Aorta (tissue), 5 donors: ENCODE data around the gene AFF2. TPM values are rescaled to one million over a fixed set of nuclear protein-coding genes. Genes with fewer than 3 reads are reported as not detected.

ENCODE experiments used
- ATAC-seq: fragments of 200-7000 bp; cut with Tn5 transposase; one replicate; pipeline ENCODE4 v1.9.1; 2022; ENCODE audit warnings: moderate library complexity; ENCODE audit not compliant: low FRiP score
- DNase-seq, 2 donors: peaks; one replicate each; pipeline ENCODE4 v3.0.0-alpha.2; 2020
- H3K27ac ChIP-seq, 2 donors: one replicate each; pipeline ENCODE4 v1.5.1; 2013; ENCODE audit warnings: low read length in 2 of 2, mild to moderate bottlenecking in 2 of 2, moderate library complexity in 2 of 2, control low read depth in 1 of 2, inconsistent platforms in 1 of 2, low read depth in 1 of 2
- H3K27me3 ChIP-seq, 2 donors: one replicate each; pipeline ENCODE4 v1.6.1; 2013; ENCODE audit warnings: control low read depth in 1 of 2, low read length in 1 of 2, mild to moderate bottlenecking in 1 of 2, moderate library complexity in 1 of 2; ENCODE audit not compliant: insufficient read depth in 2 of 2, control insufficient read depth in 1 of 2
- H3K36me3 ChIP-seq, 2 donors: one replicate each; pipeline ENCODE4 v1.6.1; 2013; ENCODE audit warnings: control low read depth in 1 of 2, low read length in 1 of 2, mild to moderate bottlenecking in 1 of 2; ENCODE audit not compliant: insufficient read depth in 2 of 2, control insufficient read depth in 1 of 2
- H3K4me1 ChIP-seq, 2 donors: one replicate each; pipeline ENCODE4 v1.6.1; 2013; ENCODE audit warnings: low read length in 2 of 2, control low read depth in 1 of 2, mild to moderate bottlenecking in 1 of 2, moderate library complexity in 1 of 2; ENCODE audit not compliant: insufficient read depth in 2 of 2, control insufficient read depth in 1 of 2
- H3K4me3 ChIP-seq, 2 donors: one replicate each; pipeline ENCODE4 v1.5.1; 2013; ENCODE audit warnings: low read length in 2 of 2, control low read depth in 1 of 2, mild to moderate bottlenecking in 1 of 2
- H3K9me3 ChIP-seq: one replicate; pipeline ENCODE4 v1.6.1; 2013; ENCODE audit warnings: mild to moderate bottlenecking, low read length; ENCODE audit not compliant: control insufficient read depth
- WGBS, 2 donors: extraction: QIAGEN DNeasy Blood & Tissue Kit; methylation state at CpG; one replicate each; pipeline ENCODE4 v1.1.7; 2013; 5-methylcytosine and 5-hydroxymethylcytosine counted together
- intact Hi-C, 2 donors: fragments of 100-400 bp; cut with DNase I; formaldehyde crosslinking; loops; one replicate each; pipeline versions ENCODE4 v1.14.2 to v1.15.0; 2022
- polyA plus RNA-seq, 2 donors: library from polyadenylated mRNA; stranded (reverse); fragments of 200-250 nt; gene quantifications; one replicate each; pipeline ENCODE4 v1.2.3, GENCODE V29; 2013
- total RNA-seq, 2 donors: library from RNA; stranded (reverse); fragmentation: NEBNext Ultra II Directional; extraction: Animal tissue kit (Norgen Biotek cat#: 25700); gene quantifications; one replicate each; pipeline ENCODE4 v1.2.1, GENCODE V29; 2021
- donor health status: healthy with polysubstance abuse.
- donor health status: Bipolar disorder and iron deficiency.
- donor health status: DM: no; HTN: no; CAD: no.
- donor health status: DM: no; HTN: no; CAD: no.
- donor health status: DM: yes; HTN: yes; CAD: no.

The AFF2 gene
- total and polyA plus RNA-seq, 4 donors: 0.25 to 2.7 (median 1.2) TPM

GRCh38 chrX:149043401-149043800, 543.0 kb downstream of the AFF2 start:
- Histone ChIP-seq H3K4me3 (no peak overlapping the region), H3K9me3 (no peaks in the 10 kb centered on the region), H3K27ac (no peak overlapping the region), H3K27me3 (no peaks in the 10 kb centered on the region), H3K4me1 (no peaks in the 10 kb centered on the region), H3K36me3 (no peaks in the 10 kb centered on the region)
- intact Hi-C loops: no loop called here
- DNase-seq (no peak), ATAC-seq (no peak)
- 85 to 86% methylated on average over 3 of the region's 3 CpGs for WGBS, 2 donors

DNA sequence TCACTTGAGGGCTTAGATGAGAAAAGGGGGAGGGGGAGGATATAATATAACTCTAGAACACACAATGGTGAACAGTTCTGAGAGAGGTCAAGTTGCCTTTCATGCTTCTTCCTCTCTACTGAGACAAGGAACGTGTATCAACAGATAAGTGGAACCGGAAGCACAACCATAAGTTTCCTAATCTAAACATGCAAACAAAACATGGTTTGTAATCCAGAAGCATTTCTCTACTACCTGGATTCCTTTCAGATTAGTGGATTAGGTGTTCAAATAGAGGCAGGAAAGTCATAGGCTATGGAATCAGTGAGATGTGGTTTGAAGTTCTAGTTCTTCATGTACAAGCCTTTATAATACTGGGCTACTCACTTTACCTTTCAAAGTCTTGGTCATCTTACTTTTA, 544.1 kb downstream of the AFF2 start:
- no peak overlapping the region for H3K27ac ChIP-seq
- intact Hi-C loops: no loop called here
- no peaks in the 10 kb centered on the region for H3K36me3 ChIP-seq
- WGBS, 2 donors: 71 to 73% methylated on average over 2 of the region's 2 CpGs
- no peak for DNase-seq
- no peak overlapping the region for H3K4me3 ChIP-seq
- no peaks in the 10 kb centered on the region for H3K9me3 ChIP-seq
- H3K27me3 ChIP-seq: no peaks in the 10 kb centered on the region
- no peak for ATAC-seq
- H3K4me1 ChIP-seq: no peaks in the 10 kb centered on the region

- ATAC-seq (no peak), DNase-seq (no peak)
- Histone ChIP-seq H3K36me3 (no peaks in the 10 kb centered on the region), H3K9me3 (no peaks in the 10 kb centered on the region), H3K27ac (no peak overlapping the region), H3K4me3 (no peak overlapping the region), H3K27me3 (no peaks in the 10 kb centered on the region), H3K4me1 (no peaks in the 10 kb centered on the region)
- 65 to 95% methylated on average over 1 of the region's 1 CpG for WGBS, 2 donors
- intact Hi-C loops: no loop called here
Observed at GRCh38 chrX:149045645-149046210, 545.3 kb downstream of the AFF2 start.
